ENCODE measurements around the gene NEURL1B.

NEURL1B gene

GRCh38 chr5:172607213-172607793 is 33.8 kb upstream of the NEURL1B start:
- H3K36me3 ChIP-seq (ENCODE audit: control insufficient read depth in 5 of 5, insufficient read depth in 5 of 5, low read length in 5 of 5) = no peaks in the 10 kb centered on the region
- H3K9ac ChIP-seq (ENCODE audit: low read length in 5 of 5) = no peak overlapping the region
- H3K4me3 ChIP-seq (ENCODE audit: low read depth in 1 of 5, low read length in 5 of 5) = no peak overlapping the region
- H3K9me3 ChIP-seq (ENCODE audit: control insufficient read depth in 5 of 5, low read length in 5 of 5) = peaks cover 10 to 22% (median 15%) of the 10 kb centered on the region in 5 donors
- peaks cover 0 to 28% (median 0%) of the 10 kb centered on the region in 5 donors for H3K4me1 ChIP-seq (ENCODE audit: control insufficient read depth in 5 of 5, insufficient read depth in 5 of 5, low read length in 5 of 5)
- peaks cover 0 to 13% (median 4%) of the 10 kb centered on the region in 5 donors for H3K27me3 ChIP-seq (ENCODE audit: control insufficient read depth in 5 of 5, insufficient read depth in 4 of 5, low read length in 5 of 5)
- H3K27ac ChIP-seq (ENCODE audit: low read depth, low read length) = no peak overlapping the region

DNA sequence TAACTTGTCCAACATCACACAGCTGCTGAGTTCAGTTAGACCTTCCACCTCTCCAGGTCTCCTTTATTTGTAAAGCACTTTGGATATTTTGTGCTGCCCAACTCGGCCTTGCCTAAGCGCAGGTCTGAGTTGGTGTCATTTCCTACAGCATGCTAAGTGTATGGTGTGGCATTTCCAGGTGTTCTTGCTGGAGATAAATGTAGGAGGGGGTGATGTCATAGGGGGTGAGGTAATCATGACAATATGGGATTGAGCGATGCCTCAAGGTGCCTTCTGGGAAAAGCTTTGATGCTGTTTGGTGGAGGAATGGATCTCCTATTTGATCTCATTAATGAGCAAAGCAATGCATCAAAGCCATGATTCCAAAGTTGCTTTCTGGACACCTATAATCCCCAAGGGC is 32.3 kb upstream of the NEURL1B start:
- Histone ChIP-seq H3K36me3 (ENCODE audit: control insufficient read depth in 5 of 5, insufficient read depth in 5 of 5, low read length in 5 of 5) (no peaks in the 10 kb centered on the region), H3K4me3 (ENCODE audit: low read depth in 1 of 5, low read length in 5 of 5) (no peak overlapping the region), H3K9me3 (ENCODE audit: control insufficient read depth in 5 of 5, low read length in 5 of 5) (peaks cover 10 to 22% (median 15%) of the 10 kb centered on the region in 5 donors), H3K27ac (ENCODE audit: low read depth, low read length) (no peak overlapping the region), H3K9ac (ENCODE audit: low read length in 5 of 5) (no peak overlapping the region), H3K27me3 (ENCODE audit: control insufficient read depth in 5 of 5, insufficient read depth in 4 of 5, low read length in 5 of 5) (peaks cover 0 to 8% (median 4%) of the 10 kb centered on the region in 5 donors), H3K4me1 (ENCODE audit: control insufficient read depth in 5 of 5, insufficient read depth in 5 of 5, low read length in 5 of 5) (peaks cover 0 to 15% (median 0%) of the 10 kb centered on the region in 5 donors)

GRCh38 chr5:172610643-172611042 is 30.4 kb upstream of the NEURL1B start:
- no peaks in the 10 kb centered on the region for H3K36me3 ChIP-seq (ENCODE audit: control insufficient read depth in 5 of 5, insufficient read depth in 5 of 5, low read length in 5 of 5)
- peaks cover 0 to 8% (median 2%) of the 10 kb centered on the region in 5 donors for H3K27me3 ChIP-seq (ENCODE audit: control insufficient read depth in 5 of 5, insufficient read depth in 4 of 5, low read length in 5 of 5)
- H3K4me3 ChIP-seq (ENCODE audit: low read depth in 1 of 5, low read length in 5 of 5) = no peak overlapping the region
- peaks cover 0 to 15% (median 0%) of the 10 kb centered on the region in 5 donors for H3K4me1 ChIP-seq (ENCODE audit: control insufficient read depth in 5 of 5, insufficient read depth in 5 of 5, low read length in 5 of 5)
- H3K9ac ChIP-seq (ENCODE audit: low read length in 5 of 5) = no peak overlapping the region
- no peak overlapping the region for H3K27ac ChIP-seq (ENCODE audit: low read depth, low read length)
- peaks cover 7 to 19% (median 13%) of the 10 kb centered on the region in 5 donors for H3K9me3 ChIP-seq (ENCODE audit: control insufficient read depth in 5 of 5, low read length in 5 of 5)

GRCh38 chr5:172611913-172612312 is 29.1 kb upstream of the NEURL1B start:
- H3K9ac ChIP-seq (ENCODE audit: low read length in 5 of 5) = no peak overlapping the region
- H3K36me3 ChIP-seq (ENCODE audit: control insufficient read depth in 5 of 5, insufficient read depth in 5 of 5, low read length in 5 of 5) = no peaks in the 10 kb centered on the region
- H3K9me3 ChIP-seq (ENCODE audit: control insufficient read depth in 5 of 5, low read length in 5 of 5) = peaks cover 0 to 8% (median under 1%) of the 10 kb centered on the region in 5 donors
- H3K4me3 ChIP-seq (ENCODE audit: low read depth in 1 of 5, low read length in 5 of 5) = no peak overlapping the region
- H3K27ac ChIP-seq (ENCODE audit: low read depth, low read length) = no peak overlapping the region
- H3K27me3 ChIP-seq (ENCODE audit: control insufficient read depth in 5 of 5, insufficient read depth in 4 of 5, low read length in 5 of 5) = peaks cover 0 to 4% (median 0%) of the 10 kb centered on the region in 5 donors
- H3K4me1 ChIP-seq (ENCODE audit: control insufficient read depth in 5 of 5, insufficient read depth in 5 of 5, low read length in 5 of 5) = peaks cover 0 to 15% (median 0%) of the 10 kb centered on the region in 5 donors

DNA sequence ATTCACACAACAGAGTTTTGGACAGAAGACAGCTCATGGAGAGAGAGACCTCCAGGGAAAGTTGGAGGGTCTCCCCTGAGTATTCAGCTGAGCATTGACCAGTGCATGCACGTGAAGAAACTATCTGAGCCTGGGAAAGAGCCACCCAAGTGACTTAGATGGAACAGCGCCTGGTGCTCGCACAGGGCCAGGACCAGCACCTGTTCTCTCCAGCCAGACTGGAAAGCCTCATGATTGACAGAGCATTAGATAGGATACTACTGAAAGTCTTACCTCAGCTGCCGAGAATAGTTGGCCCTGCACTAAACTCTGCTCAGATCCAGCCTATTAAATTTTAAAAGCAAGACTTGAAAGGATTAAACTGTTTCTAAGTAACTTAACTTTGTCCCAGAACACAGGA is 28.3 kb upstream of the NEURL1B start:
- no peak overlapping the region for H3K27ac ChIP-seq (ENCODE audit: low read depth, low read length)

GRCh38 chr5:172616136-172616535 is 24.9 kb upstream of the NEURL1B start:
- Histone ChIP-seq H3K9me3 (ENCODE audit: control insufficient read depth in 5 of 5, low read length in 5 of 5) (peaks cover 0 to 4% (median 0%) of the 10 kb centered on the region in 5 donors), H3K4me3 (ENCODE audit: low read depth in 1 of 5, low read length in 5 of 5) (no peak overlapping the region), H3K36me3 (ENCODE audit: control insufficient read depth in 5 of 5, insufficient read depth in 5 of 5, low read length in 5 of 5) (no peaks in the 10 kb centered on the region), H3K27ac (ENCODE audit: low read depth, low read length) (no peak overlapping the region), H3K9ac (ENCODE audit: low read length in 5 of 5) (no peak overlapping the region), H3K4me1 (ENCODE audit: control insufficient read depth in 5 of 5, insufficient read depth in 5 of 5, low read length in 5 of 5) (no peaks in the 10 kb centered on the region), H3K27me3 (ENCODE audit: control insufficient read depth in 5 of 5, insufficient read depth in 4 of 5, low read length in 5 of 5) (peaks cover 0 to 6% (median 0%) of the 10 kb centered on the region in 5 donors)

More for the DNA sequence above, 28.3 kb upstream of the NEURL1B start:
- Histone ChIP-seq H3K4me1 (ENCODE audit: control insufficient read depth in 5 of 5, insufficient read depth in 5 of 5, low read length in 5 of 5) (peaks cover 0 to 8% (median 0%) of the 10 kb centered on the region in 5 donors), H3K36me3 (ENCODE audit: control insufficient read depth in 5 of 5, insufficient read depth in 5 of 5, low read length in 5 of 5) (no peaks in the 10 kb centered on the region), H3K27me3 (ENCODE audit: control insufficient read depth in 5 of 5, insufficient read depth in 4 of 5, low read length in 5 of 5) (peaks cover 0 to 6% (median 2%) of the 10 kb centered on the region in 5 donors), H3K4me3 (ENCODE audit: low read depth in 1 of 5, low read length in 5 of 5) (no peak overlapping the region), H3K9me3 (ENCODE audit: control insufficient read depth in 5 of 5, low read length in 5 of 5) (peaks cover 0 to 4% (median 0%) of the 10 kb centered on the region in 5 donors), H3K9ac (ENCODE audit: low read length in 5 of 5) (no peak overlapping the region)

- H3K9me3 ChIP-seq (ENCODE audit: control insufficient read depth in 5 of 5, low read length in 5 of 5) = peaks cover 0 to 4% (median 0%) of the 10 kb centered on the region in 5 donors
- H3K36me3 ChIP-seq (ENCODE audit: control insufficient read depth in 5 of 5, insufficient read depth in 5 of 5, low read length in 5 of 5) = no peaks in the 10 kb centered on the region
- H3K9ac ChIP-seq (ENCODE audit: low read length in 5 of 5) = no peak overlapping the region
- H3K27ac ChIP-seq (ENCODE audit: low read depth, low read length) = no peak overlapping the region
- no peak overlapping the region for H3K4me3 ChIP-seq (ENCODE audit: low read depth in 1 of 5, low read length in 5 of 5)
- peaks cover 0 to 6% (median 0%) of the 10 kb centered on the region in 5 donors for H3K27me3 ChIP-seq (ENCODE audit: control insufficient read depth in 5 of 5, insufficient read depth in 4 of 5, low read length in 5 of 5)
- H3K4me1 ChIP-seq (ENCODE audit: control insufficient read depth in 5 of 5, insufficient read depth in 5 of 5, low read length in 5 of 5) = no peaks in the 10 kb centered on the region
Measured at GRCh38 chr5:172616730-172617129, 24.3 kb upstream of the NEURL1B start.

- no peak overlapping the region for H3K9ac ChIP-seq (ENCODE audit: low read length in 5 of 5)
- H3K4me1 ChIP-seq (ENCODE audit: control insufficient read depth in 5 of 5, insufficient read depth in 5 of 5, low read length in 5 of 5) = no peaks in the 10 kb centered on the region
- H3K27ac ChIP-seq (ENCODE audit: low read depth, low read length) = no peak overlapping the region
- no peak overlapping the region for H3K4me3 ChIP-seq (ENCODE audit: low read depth in 1 of 5, low read length in 5 of 5)
- H3K36me3 ChIP-seq (ENCODE audit: control insufficient read depth in 5 of 5, insufficient read depth in 5 of 5, low read length in 5 of 5) = no peaks in the 10 kb centered on the region
- H3K9me3 ChIP-seq (ENCODE audit: control insufficient read depth in 5 of 5, low read length in 5 of 5) = no peaks in the 10 kb centered on the region
- peaks cover 0 to 6% (median 0%) of the 10 kb centered on the region in 5 donors for H3K27me3 ChIP-seq (ENCODE audit: control insufficient read depth in 5 of 5, insufficient read depth in 4 of 5, low read length in 5 of 5)
Measured at GRCh38 chr5:172617817-172618216, 23.2 kb upstream of the NEURL1B start.

DNA sequence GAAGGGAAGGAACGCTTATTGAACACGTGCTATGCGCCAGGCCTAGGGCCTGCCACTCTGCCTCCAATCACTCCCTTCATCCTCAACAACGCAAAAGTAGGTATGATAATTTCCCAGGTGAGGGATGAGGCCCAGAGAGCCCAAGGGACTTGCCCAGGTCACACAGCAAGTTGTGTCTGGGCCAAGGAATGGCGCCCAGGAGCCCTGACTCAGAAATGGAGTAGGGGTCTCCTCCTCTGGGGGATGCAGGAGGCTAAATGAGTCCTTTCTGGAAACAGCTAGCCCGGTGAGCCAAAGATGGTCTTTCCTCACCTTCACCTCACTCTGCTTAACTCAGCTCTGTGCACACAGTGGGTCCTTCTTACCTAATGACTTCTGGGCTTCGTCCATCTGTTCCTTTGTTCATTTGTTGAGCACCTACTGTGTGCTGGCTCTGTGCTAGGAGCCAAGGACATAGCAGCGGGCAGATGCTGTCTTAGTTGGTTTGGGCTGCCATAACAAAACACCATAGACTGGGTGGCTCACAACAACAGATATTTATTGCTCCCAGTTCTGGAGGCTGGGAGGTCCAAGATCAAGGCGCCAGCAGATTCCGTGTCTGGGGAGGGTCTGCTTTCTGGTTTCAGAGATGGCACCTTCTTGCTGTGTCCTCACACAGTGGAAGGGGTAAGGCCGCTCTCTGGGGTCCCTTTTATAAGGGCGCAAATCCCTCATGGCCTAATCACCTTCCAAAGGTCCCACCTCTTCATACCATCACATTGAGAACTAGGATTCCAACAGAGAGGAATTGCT is 22.3 kb upstream of the NEURL1B start:
- Histone ChIP-seq H3K4me3 (ENCODE audit: low read depth in 1 of 5, low read length in 5 of 5) (no peak overlapping the region), H3K9me3 (ENCODE audit: control insufficient read depth in 5 of 5, low read length in 5 of 5) (no peaks in the 10 kb centered on the region), H3K4me1 (ENCODE audit: control insufficient read depth in 5 of 5, insufficient read depth in 5 of 5, low read length in 5 of 5) (no peaks in the 10 kb centered on the region), H3K9ac (ENCODE audit: low read length in 5 of 5) (no peak overlapping the region), H3K27me3 (ENCODE audit: control insufficient read depth in 5 of 5, insufficient read depth in 4 of 5, low read length in 5 of 5) (peaks cover 0 to 6% (median 0%) of the 10 kb centered on the region in 5 donors), H3K36me3 (ENCODE audit: control insufficient read depth in 5 of 5, insufficient read depth in 5 of 5, low read length in 5 of 5) (no peaks in the 10 kb centered on the region), H3K27ac (ENCODE audit: low read depth, low read length) (no peak overlapping the region)

DNA sequence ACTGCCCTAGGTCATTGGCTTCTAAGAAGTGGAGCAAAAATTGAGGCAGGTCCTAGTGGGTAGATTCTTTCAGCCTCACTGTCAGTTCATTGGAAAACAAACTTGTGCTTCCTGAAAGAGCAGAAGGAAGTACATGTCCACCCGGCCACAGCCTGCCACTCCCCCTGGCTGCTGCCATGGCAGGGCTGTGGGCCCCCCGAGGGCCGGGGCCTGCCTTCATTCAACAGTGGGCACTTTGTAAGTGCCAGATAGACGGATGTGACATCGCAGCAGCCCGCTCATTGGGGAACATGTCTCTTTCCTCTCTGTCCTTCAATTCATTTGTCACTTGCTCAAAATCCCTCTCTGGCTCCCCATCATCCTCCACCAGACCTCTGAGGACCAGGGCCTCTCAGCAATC is 20.6 kb upstream of the NEURL1B start:
- no peaks in the 10 kb centered on the region for H3K36me3 ChIP-seq (ENCODE audit: control insufficient read depth in 5 of 5, insufficient read depth in 5 of 5, low read length in 5 of 5)
- no peaks in the 10 kb centered on the region for H3K9me3 ChIP-seq (ENCODE audit: control insufficient read depth in 5 of 5, low read length in 5 of 5)
- H3K4me1 ChIP-seq (ENCODE audit: control insufficient read depth in 5 of 5, insufficient read depth in 5 of 5, low read length in 5 of 5) = peaks cover 0 to 3% (median 0%) of the 10 kb centered on the region in 5 donors
- no peak overlapping the region for H3K27ac ChIP-seq (ENCODE audit: low read depth, low read length)
- H3K9ac ChIP-seq (ENCODE audit: low read length in 5 of 5) = no peak overlapping the region
- peaks cover 0 to 6% (median 0%) of the 10 kb centered on the region in 5 donors for H3K27me3 ChIP-seq (ENCODE audit: control insufficient read depth in 5 of 5, insufficient read depth in 4 of 5, low read length in 5 of 5)
- H3K4me3 ChIP-seq (ENCODE audit: low read depth in 1 of 5, low read length in 5 of 5) = no peak overlapping the region
